Hepatic stellate cell (primary cell): Measurements from ENCODE around the gene SDK1.
"Not testable (repeated sequence)": the region's sequence is repeated elsewhere in the genome, so short reads cannot be mapped to it uniquely, and the experiment has no call there.

Experiments
- DNase-seq: peaks from one replicate; pipeline ENCODE4 v3.0.0; 2011; ENCODE audit warnings: low spot score

SDK1 gene

DNA sequence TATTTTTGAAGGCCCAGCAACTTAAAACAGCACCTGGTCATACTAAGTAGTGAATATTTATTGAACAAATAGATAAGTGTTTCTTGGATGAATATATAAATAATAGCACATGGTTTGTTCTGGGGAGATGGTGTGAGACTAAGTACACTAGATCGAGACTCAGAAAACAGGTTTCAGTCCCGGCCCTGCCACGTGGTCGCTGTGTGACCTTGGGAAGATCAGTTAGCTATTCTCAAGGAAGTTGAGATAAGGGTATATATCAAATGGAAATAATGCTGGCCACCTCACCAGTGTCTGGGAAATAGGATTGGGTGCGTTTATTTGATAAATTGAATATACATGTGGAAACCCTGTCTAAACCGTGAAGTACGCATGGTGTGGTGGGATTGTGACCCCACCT, 354.6 kb downstream of the SDK1 start:
- no peak for DNase-seq

DNA sequence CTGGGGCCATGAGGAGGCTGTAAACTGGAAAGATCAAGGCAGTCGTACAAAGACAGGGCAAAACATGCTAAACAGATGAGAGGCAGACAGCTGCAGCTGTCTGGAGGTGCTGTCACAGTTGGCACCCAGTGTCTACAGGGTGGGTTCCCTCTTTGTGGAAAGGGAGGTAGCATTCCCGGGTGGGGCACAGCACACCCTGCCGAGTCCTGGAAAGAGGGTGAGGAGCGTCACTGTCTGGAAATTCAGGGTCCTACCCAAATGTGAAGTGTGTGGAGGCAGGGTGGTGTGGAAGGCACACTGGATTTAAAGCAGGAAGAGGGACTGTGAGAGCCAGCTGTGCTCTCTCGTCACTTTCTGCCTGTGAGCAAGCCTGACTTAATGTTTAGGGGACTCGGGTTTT, 356.2 kb downstream of the SDK1 start:
- no peak for DNase-seq

GRCh38 chr7:3668743-3669142, 367.7 kb downstream of the SDK1 start:
- DNase-seq: no peak

DNA sequence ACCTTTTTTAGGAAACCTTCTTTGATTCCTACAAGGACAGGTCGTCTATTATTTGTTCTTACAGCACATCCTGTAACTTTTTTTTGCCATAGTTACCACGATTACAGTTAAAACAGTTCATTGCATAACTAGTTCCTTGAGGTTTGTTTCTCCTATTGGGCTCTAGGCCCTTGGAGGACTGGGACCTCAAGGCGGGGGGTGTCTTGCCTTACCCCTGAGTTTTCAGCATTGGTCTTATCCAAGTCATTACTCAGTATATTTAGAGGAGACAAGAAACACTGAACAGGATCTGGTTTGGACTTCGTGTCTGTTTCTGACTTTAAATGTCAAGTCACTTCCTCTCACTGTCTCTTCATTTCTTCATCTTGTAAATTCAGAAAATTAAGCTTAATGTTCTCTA, 369.8 kb downstream of the SDK1 start:
- no peak for DNase-seq

- no peak for DNase-seq
Observed at GRCh38 chr7:3673524-3673923, 372.5 kb downstream of the SDK1 start.

DNA sequence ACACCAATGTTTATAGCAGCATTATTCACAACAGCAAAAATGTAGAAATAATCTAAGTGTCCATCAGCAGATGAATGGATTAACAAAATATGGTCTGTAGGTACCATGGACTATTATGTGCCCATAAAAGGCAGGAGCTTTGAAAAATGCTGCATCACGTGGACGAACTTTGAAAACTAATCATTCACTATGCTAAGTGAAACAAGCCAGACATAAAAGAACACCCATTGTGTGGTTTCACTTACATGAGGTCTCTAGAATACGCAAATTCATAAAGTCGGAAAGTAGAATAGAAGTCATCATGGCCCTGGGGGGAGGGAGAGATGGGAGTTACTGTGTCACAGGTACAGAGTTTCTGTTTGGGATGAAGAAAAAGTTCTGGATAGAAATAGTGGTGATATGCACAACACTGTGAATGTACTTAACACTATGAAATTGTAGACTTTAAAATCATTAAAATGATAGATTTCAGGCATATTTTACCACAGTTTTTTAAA, 377.3 kb downstream of the SDK1 start:
- DNase-seq: no peak

DNA sequence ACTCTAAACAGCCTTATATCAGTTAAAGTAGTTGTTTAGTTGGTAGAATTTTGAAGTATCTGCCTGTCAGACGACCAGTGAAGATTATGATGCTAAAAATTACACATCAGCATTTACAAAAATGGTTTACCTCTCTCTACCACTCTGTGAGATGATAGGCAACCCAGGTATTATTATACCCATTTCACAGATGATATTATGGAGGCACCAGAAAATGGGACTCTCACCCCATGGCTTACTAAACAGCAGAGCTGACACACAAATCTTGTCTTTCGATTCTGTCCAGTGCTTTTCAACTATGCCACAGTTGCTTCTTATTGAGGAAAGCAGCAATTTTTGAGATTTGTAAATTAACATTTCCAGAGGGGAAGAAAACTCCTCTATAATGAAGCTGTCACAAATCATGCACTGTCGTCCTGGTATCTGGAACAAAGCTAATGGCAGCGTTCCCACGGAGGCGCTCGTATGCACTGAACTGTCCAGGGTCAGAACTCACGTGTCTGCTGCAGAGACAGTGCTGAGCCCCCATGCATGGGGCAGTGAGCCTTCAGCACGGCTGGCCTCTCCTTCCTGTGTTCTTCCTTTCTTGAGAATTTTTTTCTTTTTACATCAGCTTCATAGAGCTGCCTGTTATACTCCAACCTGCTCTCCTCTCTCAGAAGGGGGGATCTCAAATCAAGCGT, 381.1 kb downstream of the SDK1 start:
- no peak for DNase-seq

DNA sequence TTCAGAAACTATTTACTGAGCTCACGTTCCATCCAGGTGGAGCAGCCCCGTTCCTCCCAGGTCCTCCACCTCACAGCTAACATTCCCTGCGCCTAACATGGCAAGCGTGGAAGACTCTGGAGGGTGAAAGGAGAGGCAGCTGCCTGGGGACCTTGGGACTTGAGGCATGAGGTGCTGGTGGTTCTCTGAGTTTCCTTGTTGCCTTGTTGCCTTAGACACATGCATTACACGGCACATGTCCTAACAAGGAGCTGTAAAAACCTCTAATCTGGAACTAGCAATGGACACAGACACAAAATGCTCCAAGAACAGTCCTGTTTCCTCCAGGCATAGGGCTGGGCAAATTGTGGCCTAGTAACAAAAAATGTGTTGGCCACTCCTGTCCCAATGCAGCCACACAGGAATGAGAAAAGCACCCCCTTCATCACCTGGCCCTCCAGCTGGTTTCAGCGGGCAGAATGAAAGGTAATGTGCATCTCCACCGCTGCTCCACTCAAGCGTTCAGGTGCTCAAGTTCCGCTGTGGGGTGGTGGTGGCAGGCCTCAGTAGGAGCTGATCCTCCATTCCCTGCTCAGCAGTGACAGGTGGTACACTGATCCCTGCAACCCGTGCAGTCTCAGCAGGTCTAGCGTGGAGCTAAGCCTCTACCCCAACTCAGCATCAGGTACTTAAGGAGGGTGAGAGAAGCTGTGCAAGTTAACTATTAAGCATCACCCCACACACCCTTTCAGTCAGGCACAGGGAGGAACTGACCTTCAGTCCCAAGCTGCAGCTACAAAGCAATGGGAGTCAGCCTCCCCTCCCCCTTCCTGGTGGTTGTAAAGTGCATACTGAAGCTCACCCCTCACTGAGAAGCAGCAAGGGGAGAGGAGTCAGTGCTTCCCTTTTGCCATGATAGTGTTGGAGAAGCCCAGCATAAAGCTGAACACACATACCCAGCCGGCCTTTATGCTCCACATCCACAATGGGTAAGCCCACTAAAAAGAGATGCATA, 382.8 kb downstream of the SDK1 start:
- no peak for DNase-seq

DNA sequence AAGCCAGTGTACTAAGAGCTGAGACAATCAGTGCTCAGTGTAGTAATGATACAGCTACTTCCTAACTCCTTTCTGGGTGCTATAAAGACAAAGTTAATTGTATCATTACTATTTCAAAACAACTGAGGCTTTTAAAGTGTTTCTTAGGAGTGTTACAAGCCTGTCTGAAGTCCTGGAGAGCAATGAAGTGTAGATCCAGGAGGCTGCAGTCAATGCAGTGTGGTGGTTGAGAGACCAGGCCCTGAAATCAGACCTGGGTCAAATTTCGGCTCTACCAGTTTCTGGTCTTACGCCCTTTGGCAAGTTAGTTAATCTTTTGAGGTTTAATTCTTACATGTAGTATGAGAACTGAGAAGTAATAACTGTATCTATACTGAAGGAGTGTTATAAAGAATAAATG, 387.0 kb downstream of the SDK1 start:
- DNase-seq: no peak

GRCh38 chr7:3688842-3689241, 387.8 kb downstream of the SDK1 start:
- no peak for DNase-seq

DNA sequence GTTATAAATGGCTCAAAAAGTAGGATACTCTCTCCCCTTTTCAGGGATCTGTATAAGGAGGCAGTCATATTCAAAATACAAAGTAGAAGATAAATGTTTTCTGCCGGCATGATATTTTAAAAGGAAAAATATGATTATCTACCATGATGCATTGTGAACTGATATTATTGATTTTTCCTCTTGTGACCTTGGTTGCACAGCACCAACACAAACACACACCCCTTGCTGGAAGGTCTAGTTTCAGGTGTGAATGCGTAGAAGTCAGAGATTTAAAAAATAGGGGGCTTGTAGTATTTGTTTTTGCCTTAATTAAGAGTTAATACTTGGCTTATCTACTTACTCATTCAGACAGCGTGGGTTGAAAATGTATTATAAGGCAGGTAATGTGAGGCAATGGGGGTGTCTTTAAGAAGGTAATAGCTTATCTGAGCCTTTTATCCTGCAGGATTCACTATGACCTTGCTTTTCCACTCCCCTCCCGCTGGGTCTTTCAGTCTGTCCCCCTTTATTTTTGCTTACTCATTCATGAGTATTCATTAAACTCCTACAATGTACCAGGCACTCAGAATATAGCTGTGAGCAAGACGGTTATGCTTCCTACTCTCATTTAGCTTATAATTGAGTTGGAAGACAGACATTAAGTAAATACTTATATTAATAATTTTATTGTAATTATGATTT, 390.6 kb downstream of the SDK1 start:
- DNase-seq: no peak

DNA sequence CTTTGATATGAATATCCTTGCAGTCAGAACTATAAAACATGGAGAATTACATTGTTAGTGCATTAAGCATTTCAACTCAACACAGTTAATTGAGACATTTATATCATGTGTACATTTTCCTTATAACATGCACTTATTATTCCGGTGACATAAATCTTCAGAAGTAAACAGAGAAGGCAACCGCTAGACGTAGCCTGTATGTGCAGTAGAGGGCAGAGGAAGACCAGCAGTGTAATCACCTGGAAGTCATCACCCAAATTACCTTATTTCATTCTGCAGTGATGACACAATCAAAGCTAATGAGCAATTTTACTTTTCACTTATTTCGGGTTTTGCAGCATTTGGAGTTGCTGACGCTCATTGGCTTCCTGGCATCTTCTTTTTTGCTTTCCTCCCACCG, 394.6 kb downstream of the SDK1 start:
- no peak for DNase-seq

DNA sequence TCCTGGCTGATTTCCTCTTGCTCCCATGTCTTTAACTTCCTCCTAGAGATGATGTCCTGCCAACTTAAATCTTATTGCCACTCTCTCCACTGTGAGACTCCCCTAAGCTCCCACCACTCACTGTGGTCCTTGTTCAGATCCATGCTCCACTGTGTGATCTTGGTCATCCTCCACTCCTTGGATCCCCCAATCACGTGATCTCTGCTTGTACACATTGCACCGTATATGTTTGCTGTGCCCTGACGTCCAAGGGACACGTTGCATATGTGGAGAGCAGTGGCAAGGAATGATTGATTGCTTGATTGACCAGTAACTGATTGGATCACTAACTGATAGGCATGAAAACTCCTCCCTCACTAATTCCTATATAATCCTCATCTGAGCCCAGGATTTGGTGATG, 395.1 kb downstream of the SDK1 start:
- no peak for DNase-seq

DNA sequence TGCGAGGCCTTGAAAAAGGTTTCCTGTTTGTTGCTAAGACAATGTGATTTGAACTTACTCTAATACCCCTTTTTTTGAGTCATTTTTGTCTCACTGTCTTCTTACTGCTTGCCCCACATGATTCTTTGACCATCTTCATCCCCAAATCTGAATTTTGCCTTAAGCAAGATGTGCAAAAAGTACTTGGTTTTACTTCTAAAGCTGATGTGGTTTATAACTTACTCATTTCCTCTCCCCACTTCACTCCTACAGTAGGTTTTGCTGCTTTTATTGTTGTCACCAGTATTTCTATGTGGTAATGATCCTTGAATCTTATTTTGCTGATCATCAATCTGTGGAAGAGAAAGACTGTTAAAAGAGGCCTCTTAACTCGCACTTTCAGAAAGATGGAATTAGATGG, 396.4 kb downstream of the SDK1 start:
- DNase-seq: no peak

- DNase-seq: no peak
Observed at GRCh38 chr7:3705258-3705657, 404.2 kb downstream of the SDK1 start.

- DNase-seq: not testable (repeated sequence)
Observed at GRCh38 chr7:3706091-3706490, 405.0 kb downstream of the SDK1 start.

- DNase-seq: no peak
Observed at GRCh38 chr7:3710122-3710521, 409.1 kb downstream of the SDK1 start.

GRCh38 chr7:3710531-3710930, 409.5 kb downstream of the SDK1 start:
- no peak for DNase-seq

DNA sequence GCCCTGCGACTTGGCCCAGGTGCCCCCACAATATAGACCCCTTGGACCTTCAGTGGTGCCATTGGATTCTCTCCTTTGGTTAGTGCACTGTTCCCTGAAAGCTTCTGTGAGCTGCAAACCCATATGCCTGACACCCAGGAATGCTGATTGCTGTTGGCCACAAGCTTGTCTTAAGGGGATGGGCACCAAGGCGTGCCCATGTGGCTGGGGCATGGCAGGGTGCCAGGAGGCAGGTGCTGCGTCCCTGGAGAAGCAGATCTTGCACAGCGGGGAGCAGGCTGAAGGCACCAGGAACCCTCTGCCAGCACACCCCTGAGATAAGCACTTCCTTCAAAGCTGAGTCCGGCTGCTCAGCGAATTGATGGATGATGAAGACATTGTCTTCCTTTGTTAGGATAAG, 411.8 kb downstream of the SDK1 start:
- no peak for DNase-seq

GRCh38 chr7:3721422-3721821, 420.4 kb downstream of the SDK1 start:
- no peak for DNase-seq

GRCh38 chr7:3722396-3722922, 421.4 kb downstream of the SDK1 start:
- no peak for DNase-seq
